Measurements from ENCODE around the gene KCNMA1.
A peak's percentile ranks its signal among the peaks of the same experiment; 100 is the strongest.

Gene KCNMA1

DNA sequence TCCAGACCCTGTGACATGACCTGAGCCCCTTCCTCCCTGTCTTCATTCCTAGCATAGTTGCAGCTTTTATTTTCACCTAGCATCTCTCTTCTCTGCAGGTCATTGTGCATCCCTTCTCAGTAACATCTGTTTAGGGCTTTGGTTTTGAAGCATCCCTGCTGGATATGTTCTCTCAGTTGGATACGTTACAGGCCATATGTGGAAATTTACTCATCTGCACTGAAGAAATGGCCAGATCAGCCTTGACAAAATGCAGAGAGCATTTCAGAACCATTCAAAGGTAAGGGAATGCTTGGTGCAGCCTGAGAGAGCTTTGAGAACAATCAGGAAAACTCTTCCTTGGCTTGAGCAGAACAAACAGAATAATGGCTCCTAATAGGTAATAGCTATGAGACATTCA is 647.0 kb downstream of the KCNMA1 start:
- DNase-seq, result no peak

DNA sequence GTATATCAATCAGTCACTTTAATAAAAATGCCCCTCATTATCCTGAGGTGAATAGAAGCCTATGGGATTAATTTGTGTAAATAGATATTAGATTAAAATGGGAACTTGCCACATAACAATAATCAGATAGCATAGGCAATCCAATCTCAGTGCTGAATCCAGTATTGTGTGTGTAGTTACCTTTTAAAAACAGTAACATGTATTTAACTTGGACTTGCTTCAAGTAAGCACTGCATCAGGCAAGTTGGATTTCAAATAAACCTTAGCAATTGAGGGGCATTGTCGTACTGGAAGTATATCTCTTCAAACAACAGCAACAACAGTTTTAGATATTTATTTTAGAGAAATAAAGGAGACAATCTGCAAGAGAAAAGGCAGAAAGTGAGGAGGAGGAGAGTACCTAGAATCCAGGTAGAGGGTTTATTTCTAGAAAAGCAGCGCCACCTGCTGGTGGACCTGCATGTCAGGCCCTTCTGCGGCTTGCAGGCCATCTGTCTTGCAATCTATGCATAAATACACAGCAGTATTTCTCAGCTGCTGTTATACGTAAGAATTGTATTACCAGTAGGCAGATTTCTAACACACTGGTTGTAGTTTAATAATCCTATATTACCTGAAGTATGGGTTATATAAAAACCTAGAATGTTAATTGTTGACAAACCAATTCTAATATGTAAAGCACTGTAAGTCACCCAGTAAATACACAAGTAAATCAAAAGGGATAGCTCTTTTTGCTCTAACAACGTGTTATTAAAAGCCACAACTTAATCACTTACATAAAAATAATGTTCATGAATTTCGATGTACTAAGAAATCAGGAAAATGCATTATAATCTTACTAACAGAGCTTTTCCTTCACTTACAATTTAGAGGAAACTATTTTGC is 652.8 kb downstream of the KCNMA1 start:
- DNase-seq, result peak; percentile 70

DNA sequence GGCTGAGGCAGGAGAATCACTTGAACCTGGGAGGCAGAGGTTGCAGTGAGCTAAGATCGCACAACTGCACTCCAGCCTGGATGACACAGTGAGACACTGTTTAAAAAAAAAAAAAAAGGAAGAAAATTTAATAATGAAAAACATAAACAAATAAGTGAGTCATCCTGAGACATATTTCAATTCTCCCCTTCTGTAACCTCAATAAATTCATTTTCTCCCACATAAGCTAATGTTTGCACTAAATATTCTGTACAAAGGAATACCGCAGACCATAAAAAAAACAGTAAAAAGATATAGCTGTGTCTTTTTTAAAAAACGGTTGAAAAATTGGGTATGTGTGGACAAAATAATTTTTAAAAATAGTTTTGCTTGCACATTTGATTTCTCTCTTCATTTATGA is 654.0 kb downstream of the KCNMA1 start:
- DNase-seq, result no peak

GRCh38 chr10:76982671-76983070 is 654.9 kb downstream of the KCNMA1 start:
- DNase-seq, result no peak

GRCh38 chr10:76981251-76981650 is 656.4 kb downstream of the KCNMA1 start:
- no peak for DNase-seq

DNA sequence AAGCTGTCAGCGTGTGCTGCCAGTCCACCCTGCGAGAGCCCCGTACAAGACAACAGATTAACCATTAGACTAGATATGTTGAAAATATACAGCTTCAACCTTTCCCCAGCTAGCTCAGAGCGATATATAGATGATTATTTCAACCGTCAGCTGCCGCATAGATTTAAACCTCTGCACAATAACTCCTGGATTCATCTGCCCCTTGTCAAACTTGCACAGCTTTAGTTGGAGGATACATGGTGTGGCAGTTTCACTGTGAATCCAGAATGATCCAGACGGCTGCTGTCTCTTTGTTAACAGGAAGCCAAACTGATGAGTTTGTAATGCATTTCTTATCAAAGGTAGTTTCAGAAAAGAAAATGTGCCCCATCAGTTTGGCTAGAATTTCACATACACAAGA is 659.7 kb downstream of the KCNMA1 start:
- no peak for DNase-seq

DNA sequence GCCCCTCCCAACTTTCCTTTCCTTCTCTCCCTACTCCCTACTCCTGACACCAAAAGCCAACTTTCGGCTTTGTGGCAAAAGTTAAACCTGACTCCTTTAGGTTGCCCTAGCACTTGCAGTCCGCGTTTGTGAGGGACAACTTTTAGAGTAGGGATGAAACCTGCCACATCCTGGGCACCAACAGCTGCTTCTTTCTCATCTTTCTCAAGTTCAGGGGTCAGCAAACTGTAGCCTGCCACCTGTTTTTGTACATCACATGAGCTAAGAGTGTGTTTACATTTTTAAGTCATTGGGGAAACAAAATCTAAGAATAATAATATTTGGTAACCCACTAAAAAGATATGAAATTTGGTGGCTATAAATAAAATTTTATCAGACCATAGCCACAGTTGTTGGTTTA is 660.6 kb downstream of the KCNMA1 start:
- no peak for DNase-seq

- DNase-seq, result no peak
Observed at GRCh38 chr10:76976142-76976541, 661.5 kb downstream of the KCNMA1 start.

DNA sequence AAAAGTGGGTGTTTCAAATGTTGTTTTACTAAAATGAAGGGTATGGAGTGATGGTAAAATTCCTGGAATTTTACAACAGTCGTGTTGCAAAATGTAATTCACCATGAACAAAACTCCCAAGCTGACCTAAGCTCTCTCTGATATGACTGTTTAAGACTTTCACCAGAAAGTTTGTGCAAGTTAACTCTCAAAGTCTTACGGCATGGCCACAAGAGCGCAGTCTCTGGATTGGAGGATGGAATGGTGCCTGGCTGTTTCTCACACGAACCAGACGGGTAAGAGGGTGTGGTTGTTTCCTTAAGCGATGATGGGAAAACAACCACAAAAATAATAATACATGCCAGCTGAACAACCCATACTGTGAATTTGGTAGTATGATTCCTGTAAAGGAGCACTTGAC is 662.5 kb downstream of the KCNMA1 start:
- DNase-seq, result no peak

- peak; percentile 49 for DNase-seq
Observed at GRCh38 chr10:76974017-76974691, 663.5 kb downstream of the KCNMA1 start.

DNA sequence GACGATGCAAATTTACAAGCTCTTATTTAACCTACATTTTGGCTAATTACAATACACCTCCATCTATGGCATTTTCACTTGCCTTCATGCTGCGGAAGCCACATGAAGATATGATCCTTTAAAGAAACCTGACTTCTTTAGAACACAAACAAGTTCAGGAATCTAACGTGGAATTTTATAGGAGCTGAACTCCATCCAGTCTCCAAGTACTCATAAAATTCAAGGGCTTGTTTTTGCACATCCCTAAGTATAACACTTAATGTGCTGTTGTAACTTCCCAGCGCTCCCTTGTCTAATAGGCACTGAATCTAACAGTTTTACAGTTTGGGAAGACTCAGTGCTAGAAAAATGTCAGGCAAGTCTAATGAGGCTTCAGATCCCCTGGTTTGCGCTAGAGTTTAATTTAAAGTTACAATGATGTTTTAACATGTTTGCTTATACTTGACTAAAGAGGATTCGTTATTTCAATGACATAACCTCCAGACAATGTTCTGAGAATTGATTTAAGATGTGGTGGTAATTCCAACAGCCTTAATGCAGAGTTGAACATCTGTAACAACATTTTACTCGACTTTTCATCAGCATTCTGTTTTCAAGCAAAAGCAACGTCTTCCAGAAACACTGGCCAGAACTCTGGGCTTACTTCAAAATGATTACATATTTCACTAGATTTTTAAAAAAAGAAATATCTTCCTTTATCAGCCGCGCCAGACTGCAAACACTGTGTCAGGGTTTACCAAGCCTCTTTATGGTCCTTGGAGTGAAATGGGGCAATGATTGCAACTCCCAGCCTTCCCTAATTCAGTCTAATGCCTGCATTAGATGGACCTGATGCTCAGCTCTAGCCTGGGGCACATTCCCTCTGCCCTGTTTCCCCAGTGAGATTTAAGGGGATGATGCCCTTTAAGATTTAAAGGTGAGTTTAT is 664.3 kb downstream of the KCNMA1 start:
- DNase-seq, result peak; percentile 57

DNA sequence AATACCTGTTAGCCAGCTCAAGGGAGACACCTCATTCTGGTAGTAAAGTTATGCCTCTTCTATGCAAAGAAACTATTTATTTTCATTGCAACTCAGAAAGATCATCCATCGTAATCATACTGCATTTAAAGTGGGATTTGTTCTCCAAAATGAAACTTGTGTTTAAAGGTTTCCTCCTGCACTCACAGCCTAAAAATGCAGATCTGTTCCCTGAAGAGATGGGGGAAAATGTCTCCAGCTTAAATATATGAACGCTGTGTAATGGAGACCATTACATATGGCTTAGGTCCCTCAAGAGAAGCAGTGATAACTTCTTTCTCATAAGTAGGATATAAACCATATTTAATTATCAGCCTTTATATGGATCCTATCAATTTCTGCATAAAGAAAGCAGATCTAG is 665.1 kb downstream of the KCNMA1 start:
- DNase-seq, result no peak

- DNase-seq, result no peak
Observed at GRCh38 chr10:76971547-76972170, 665.9 kb downstream of the KCNMA1 start.

- no peak for DNase-seq
Observed at GRCh38 chr10:76970711-76971519, 666.7 kb downstream of the KCNMA1 start.

DNA sequence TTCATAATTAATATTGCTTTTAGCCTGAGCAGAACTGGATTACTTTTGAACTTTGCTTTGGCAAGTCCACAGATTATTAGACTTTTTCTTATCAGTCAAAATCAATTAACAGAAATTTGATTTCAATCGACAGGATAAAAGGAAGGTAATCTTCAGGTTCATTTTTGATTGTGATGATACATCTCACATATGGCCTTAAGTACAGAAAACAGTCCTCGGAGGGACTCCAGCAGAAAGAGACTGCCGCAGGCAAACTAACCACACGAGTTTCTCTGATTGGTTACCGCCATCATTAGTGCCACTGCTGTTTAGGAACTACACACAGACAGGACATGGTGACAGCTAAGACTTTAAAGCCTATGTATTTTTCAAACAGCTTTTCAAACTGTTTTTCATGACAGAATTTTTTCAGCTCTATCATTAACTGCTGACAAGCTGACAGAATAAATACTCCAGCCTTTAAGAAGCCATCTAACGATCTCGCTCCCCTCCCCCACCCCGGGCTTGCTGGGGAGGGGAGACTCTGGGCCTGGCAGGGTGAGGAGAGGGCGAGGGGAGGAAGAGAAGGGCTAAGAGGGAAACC is 668.2 kb downstream of the KCNMA1 start:
- DNase-seq, result no peak

DNA sequence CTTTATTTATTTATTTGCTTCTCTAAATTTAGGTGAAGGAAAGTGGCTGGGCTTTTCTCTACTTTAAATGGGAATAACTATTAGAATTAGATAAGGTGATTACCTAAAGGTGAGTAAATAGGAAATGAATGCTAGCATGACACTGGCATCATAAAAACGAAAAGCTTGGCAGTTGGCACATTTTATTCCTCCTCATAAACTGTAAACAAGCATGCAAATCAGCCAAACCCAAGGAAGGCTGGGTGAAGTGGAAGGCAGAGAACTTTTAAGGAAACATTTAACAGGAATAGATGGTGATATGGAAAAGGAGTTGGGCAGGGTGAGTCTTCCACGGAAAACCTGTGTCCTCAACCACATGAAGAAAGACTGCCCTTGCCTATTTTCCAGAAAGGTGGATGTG is 669.1 kb downstream of the KCNMA1 start:
- no peak for DNase-seq

GRCh38 chr10:76962851-76963250 is 674.8 kb downstream of the KCNMA1 start:
- DNase-seq, result no peak

GRCh38 chr10:76961841-76962240 is 675.8 kb downstream of the KCNMA1 start:
- DNase-seq, result no peak

DNA sequence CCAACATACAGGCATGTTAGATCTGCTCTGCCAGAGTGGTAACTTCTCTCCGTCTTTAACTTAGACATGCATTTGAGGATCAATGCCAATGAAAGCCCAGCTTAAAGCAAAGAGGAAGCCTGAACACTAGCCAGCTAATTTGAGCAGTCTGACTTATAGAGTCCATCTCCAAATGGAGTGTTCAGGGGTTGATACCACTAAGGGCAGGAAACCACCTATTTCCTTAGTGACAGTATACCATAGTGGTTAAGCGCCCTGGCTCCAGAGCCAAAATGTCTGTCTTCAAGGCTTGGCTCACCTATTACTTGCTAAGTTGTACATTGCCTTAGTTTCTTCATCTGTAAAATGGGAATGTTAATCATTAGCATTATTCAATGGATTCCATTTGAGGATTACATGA is 678.5 kb downstream of the KCNMA1 start:
- DNase-seq, result no peak

DNA sequence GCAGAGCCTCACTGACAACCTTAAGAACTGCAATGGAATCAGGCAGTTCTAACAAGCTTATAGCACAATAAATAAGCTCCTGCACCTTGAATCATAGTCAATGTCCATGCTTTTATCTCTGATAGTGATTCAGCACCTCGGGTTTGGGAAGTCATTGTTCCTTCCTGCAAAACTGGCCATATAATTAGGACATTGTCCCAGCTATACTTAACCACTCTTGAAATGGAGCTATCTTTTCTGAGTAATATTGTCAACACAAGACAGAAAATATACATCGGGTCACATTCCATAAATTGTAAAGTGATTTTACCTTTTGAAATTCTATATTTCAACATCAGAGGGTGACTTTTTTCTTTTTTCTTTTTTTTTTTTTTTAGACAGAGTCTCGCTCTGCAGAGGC is 682.8 kb downstream of the KCNMA1 start:
- no peak for DNase-seq

- no peak for DNase-seq
Observed at GRCh38 chr10:76950354-76950753, 687.3 kb downstream of the KCNMA1 start.

DNA sequence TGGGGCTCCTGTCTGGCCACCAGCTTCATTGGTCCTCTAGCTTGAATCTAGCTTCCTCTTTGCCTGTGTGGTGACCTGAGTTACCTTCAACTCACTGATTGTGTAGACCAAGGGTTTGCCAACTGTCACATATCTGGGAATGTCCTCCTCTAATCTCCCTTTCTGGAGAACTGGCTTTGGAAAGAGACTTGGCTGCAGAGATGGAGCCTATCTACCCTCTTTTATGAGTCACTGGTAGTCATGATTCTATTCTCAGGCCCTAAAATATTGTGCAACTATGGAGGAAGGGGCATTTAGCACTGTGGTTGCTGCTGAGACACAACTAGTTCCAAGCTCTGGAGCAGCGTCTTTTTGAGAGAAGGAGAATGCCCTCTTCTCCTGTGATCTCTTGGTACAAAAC is 691.3 kb downstream of the KCNMA1 start:
- DNase-seq, result no peak

All from left hindlimb (tissue), 1 donor.